ENCODE results near the gene PEX1.

- TF ChIP-seq POLR2A (IDR thresholded peaks at IDR 0.05; ENCODE audit: low read depth, low read length) (no peak), POLR2AphosphoS5 (IDR thresholded peaks at IDR 0.05; ENCODE audit: low read depth, low read length) (no peak), TAF1 (IDR thresholded peaks at IDR 0.05; ENCODE audit: borderline replicate concordance, low read depth, low read length) (no peak)
These were observed 19.4 kb downstream of the PEX1 start for GRCh38 chr7:92508946-92509345.
